Measurements from ENCODE around the gene AMH.

Gene AMH

GRCh38 chr19:2231621-2232221 lies 17.4 kb upstream of the AMH start:
- Histone ChIP-seq H3K4me3 (no peak overlapping the region), H3K27ac (peak overlapping the region in 1 of 2 donors; percentile 10)
- TF ChIP-seq, protein P1, sequence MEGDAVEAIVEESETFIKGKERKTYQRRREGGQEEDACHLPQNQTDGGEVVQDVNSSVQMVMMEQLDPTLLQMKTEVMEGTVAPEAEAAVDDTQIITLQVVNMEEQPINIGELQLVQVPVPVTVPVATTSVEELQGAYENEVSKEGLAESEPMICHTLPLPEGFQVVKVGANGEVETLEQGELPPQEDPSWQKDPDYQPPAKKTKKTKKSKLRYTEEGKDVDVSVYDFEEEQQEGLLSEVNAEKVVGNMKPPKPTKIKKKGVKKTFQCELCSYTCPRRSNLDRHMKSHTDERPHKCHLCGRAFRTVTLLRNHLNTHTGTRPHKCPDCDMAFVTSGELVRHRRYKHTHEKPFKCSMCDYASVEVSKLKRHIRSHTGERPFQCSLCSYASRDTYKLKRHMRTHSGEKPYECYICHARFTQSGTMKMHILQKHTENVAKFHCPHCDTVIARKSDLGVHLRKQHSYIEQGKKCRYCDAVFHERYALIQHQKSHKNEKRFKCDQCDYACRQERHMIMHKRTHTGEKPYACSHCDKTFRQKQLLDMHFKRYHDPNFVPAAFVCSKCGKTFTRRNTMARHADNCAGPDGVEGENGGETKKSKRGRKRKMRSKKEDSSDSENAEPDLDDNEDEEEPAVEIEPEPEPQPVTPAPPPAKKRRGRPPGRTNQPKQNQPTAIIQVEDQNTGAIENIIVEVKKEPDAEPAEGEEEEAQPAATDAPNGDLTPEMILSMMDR (IDR thresholded peaks at IDR 0.05) = no peak
- no peak for DNase-seq (ENCODE audit: low spot score)

- DNase-seq (ENCODE audit: low spot score) = no peak
- TF ChIP-seq, protein P1 (IDR thresholded peaks at IDR 0.05) = no peak
- no peak overlapping the region for H3K4me3 ChIP-seq
- no peak overlapping the region for H3K27ac ChIP-seq
Measured at GRCh38 chr19:2232286-2233151, 16.6 kb upstream of the AMH start.

DNA sequence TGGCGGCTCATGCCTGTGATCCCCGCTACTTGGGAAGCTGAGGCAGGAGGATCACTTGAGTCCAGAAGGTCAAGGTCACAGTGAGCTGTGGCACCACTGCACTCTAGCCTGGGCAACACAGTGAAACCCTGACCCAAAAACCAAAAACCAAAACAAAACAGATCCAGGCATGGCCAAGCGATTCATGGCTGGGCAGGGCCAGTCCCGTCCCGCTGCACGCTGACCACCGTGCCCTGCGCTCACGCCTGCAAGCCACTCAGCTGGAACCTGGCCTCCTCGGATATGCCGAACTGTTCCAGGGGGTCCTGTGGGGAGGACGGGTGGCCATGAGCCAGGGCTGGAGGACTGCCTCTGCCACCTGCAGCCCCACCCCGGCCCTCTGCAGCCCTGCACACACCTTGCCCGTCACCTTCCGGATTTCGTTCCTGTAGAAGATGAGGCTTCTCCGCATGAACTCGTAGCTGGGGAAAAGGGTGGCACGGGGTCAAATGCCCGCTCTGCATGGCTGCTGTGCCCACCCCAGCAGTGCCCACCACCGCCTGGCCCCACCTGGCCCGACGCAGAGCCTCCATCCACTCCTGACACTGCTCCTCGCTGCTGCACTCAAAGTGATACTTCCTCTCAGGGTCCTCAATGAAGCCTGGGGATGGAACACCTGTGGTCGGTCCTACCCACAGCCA lies 15.4 kb upstream of the AMH start:
- TF ChIP-seq, protein P1 (IDR thresholded peaks at IDR 0.05) = no peak
- Histone ChIP-seq H3K4me3 (no peak overlapping the region), H3K27ac (no peak overlapping the region)
- no peak for DNase-seq (ENCODE audit: low spot score)

GRCh38 chr19:2234996-2235380 lies 14.1 kb upstream of the AMH start:
- Histone ChIP-seq H3K27ac (peak overlapping the region; percentile 98 to 100), H3K4me3 (peak overlapping the region; percentile 98)
- DNase-seq (ENCODE audit: low spot score) = no peak
- TF ChIP-seq, protein P1 (IDR thresholded peaks at IDR 0.05) = no peak

DNA sequence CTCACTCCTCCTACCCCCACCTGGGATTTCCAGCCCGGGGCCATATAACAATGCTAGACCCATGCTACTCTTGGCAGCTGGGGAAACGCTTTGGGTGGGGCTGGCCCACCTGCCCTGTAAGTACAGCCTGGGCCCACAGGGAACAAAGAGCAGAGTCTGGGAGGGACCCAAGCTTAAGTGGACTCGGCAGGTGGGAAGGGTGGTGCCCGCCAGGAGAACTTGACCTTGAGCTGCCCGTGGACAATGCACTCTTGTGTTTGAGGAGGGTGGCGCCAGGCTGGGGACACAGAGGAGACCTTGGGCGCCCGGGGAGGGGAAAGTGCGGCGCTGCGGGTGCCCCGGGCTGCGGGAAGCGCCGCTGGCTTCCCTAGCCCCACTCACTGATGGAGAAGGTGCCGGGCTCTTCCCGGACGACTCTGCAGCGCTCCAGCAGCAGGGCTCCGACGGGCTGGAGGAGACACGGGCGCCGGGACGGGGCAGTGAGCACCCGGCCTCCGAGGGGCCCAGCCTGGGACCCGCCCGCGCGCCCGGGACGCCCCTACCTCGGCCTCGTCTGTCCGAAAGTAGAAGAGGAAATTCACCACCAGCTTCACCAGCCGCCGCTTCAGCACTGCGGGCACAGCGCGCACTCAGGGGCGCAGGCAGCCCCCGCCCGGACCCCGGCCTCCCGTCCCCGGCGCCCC lies 13.6 kb upstream of the AMH start:
- Histone ChIP-seq H3K27ac (peak overlapping the region; percentile 98 to 100), H3K4me3 (peak overlapping the region; percentile 98)
- TF ChIP-seq, protein P1 (IDR thresholded peaks at IDR 0.05) = no peak
- DNase-seq (ENCODE audit: low spot score) = no peak

DNA sequence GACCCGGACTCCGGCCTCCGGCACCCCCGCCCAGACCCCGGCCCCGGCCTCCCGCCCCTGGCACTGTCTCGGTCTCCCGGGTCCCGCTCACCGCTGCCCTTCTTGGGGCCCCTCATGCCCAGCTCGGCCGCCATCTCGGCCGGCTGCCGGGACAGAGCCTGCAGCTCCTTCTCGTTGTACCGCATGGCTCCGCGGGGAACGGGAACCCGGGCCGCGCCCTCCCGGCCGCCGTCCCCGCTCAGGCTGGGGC lies 13.1 kb upstream of the AMH start:
- Histone ChIP-seq H3K27ac (peak overlapping the region; percentile 98 to 100), H3K4me3 (peak overlapping the region; percentile 98)
- TF ChIP-seq, protein P1 (IDR thresholded peaks at IDR 0.05) = no peak
- DNase-seq (ENCODE audit: low spot score) = no peak

Data from coronary artery (tissue), 2 donors.